Large intestine (tissue), 3 donors: ENCODE measurements around the gene EVL. TPM values are rescaled to one million over a fixed set of nuclear protein-coding genes. Genes with fewer than 3 reads are reported as not detected.
A peak's percentile ranks its signal among the peaks of the same experiment; 100 is the strongest.
"Not testable (repeated sequence)": the region's sequence is repeated elsewhere in the genome, so short reads cannot be mapped to it uniquely, and the experiment has no call there.

ENCODE experiments used
- DNase-seq, 2 donors: peaks; one replicate each; pipeline versions ENCODE4 v3.0.0 to v3.0.0-alpha.2; 2013
- H3K27ac ChIP-seq: one replicate; pipeline ENCODE4 v1.5.1; 2013; ENCODE audit warnings: low read length
- H3K27me3 ChIP-seq: 2 replicates; pipeline ENCODE4 v1.6.1; 2013; ENCODE audit warnings: low read length; ENCODE audit not compliant: control insufficient read depth, insufficient read depth
- H3K36me3 ChIP-seq: 2 replicates; pipeline ENCODE4 v1.6.1; 2013; ENCODE audit warnings: low read length; ENCODE audit not compliant: control insufficient read depth, insufficient read depth
- H3K4me1 ChIP-seq: one replicate; pipeline ENCODE4 v1.6.1; 2013; ENCODE audit warnings: low read length; ENCODE audit not compliant: control insufficient read depth, insufficient read depth
- H3K4me3 ChIP-seq: one replicate; pipeline ENCODE4 v1.5.1; 2013; ENCODE audit warnings: low read length
- H3K9me3 ChIP-seq: one replicate; pipeline ENCODE4 v1.6.1; 2013; ENCODE audit warnings: mild to moderate bottlenecking, low read depth, low read length, moderate library complexity; ENCODE audit not compliant: control insufficient read depth
- WGBS: methylation state at CpG from one replicate; pipeline ENCODE4 v1.1.5; 2013; ENCODE audit warnings: low lambda C conversion rate; ENCODE audit not compliant: insufficient coverage; 5-methylcytosine and 5-hydroxymethylcytosine counted together
- polyA plus RNA-seq: library from polyadenylated mRNA; unstranded; fragments of 120-200 nt; gene quantifications from one replicate; pipeline ENCODE4 v1.2.1, GENCODE V29; 2013

The EVL gene
- polyA plus RNA-seq, 1 donor, result 119 TPM

DNA sequence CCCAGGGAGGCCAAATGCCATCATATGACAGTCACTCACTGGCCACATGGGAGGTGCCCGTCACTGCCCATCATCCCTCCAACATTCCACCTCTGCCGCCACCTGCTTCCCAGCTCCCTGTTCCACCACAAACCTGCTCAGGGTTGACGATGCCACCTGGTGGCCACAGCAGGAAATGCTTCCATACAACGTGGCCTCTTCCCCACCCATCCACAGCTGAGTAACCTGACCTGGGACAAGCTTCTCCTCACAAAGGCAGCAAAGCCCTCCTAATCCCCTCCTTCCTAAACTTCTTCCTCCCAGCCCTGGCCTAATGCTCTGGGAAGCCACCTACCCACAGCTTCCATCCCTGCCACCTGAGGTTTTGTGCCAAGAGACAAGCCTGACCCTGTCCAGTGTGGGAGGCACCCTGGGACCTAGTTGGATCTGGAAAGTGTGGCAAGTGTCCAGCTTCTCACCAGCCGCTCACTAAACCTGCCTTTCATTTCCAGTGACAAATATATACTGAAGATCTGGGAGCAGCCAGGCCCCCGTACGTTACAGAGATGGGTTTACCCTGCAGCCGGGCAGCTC is 89.9 kb downstream of the EVL start:
- Histone ChIP-seq H3K27ac (peak overlapping the region; percentile 74), H3K4me1 (peaks cover 36% of the 10 kb centered on the region), H3K27me3 (peaks cover 13% of the 10 kb centered on the region), H3K4me3 (no peak overlapping the region), H3K9me3 (peaks cover 10% of the 10 kb centered on the region), H3K36me3 (no peaks in the 10 kb centered on the region)
- peak in 1 of 2 donors; percentile 55 for DNase-seq
- no CpG with 5 or more reads among the region's 8 CpGs for WGBS

DNA sequence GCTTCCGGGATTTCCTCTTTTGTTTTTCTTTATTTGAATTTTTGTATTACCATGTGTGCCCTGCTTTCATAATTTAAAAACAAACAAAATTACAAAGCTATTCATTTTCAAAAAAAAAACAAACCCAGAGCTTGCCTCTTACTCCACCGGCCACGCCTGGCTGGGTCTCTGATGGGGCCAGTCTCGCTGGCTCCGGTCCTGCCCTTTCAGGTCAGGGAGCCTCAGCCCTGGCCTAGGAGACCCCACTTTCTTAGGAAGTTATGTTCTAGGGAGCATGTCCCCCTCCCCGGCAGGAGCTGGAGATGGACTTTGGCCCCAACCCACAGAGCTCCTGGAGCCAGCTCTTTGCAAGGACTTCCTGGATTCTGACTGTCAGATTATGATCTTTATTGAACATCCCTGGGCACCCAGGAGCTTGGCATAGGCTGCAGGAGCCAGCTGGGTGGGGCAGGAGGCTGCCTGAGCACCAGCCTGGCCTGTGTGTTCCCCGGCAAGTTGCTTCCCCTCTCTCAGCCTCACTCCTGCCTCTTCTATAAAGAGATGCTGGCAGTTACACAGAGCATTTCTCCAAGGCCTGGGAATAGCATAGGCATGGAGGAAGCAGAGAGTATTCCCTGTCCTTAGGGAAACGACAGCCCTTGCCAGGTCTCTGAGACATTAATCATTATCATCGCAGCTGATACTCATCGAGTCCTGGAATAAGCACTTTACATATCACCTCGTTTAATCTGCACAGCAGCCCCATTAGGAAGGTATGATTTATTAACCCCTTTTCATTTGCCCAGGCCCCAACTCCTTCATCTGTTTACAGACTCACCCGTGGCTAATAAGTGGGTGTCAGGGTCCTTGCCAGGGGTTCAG is 90.8 kb downstream of the EVL start:
- H3K9me3 ChIP-seq, result peaks cover 10% of the 10 kb centered on the region
- H3K27me3 ChIP-seq, result peaks cover 21% of the 10 kb centered on the region
- DNase-seq, result peak; percentile 77 to 92
- H3K4me3 ChIP-seq, result no peak overlapping the region
- H3K36me3 ChIP-seq, result no peaks in the 10 kb centered on the region
- H3K4me1 ChIP-seq, result peaks cover 29% of the 10 kb centered on the region
- 44% methylated on average over 1 of the region's 12 CpGs for WGBS
- H3K27ac ChIP-seq, result peak overlapping the region; percentile 74

DNA sequence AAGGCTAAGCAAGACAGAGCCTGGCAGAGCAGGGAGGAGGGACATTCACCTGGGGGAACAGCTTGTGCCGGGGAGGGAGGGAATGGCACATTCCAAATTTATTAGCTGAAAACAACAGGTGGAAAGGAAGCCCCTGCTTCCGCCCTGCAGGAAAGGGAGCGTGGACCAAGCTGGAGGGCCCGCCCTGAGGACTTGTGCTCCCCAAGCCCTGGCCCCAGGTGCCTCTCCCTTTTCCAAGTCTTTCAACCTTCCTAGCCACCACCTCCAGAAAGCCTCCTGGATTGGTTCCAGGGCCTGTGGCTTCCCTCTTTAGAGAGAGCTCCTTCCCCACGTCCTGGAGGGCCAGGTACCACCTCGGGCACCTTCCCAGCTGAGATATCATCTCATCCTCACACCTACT is 91.6 kb downstream of the EVL start:
- no peak for DNase-seq
- Histone ChIP-seq H3K27ac (peak overlapping the region; percentile 74), H3K4me3 (no peak overlapping the region), H3K4me1 (peaks cover 29% of the 10 kb centered on the region), H3K36me3 (no peaks in the 10 kb centered on the region), H3K27me3 (peaks cover 24% of the 10 kb centered on the region), H3K9me3 (peaks cover 10% of the 10 kb centered on the region)
- WGBS, result no CpG with 5 or more reads among the region's 6 CpGs

DNA sequence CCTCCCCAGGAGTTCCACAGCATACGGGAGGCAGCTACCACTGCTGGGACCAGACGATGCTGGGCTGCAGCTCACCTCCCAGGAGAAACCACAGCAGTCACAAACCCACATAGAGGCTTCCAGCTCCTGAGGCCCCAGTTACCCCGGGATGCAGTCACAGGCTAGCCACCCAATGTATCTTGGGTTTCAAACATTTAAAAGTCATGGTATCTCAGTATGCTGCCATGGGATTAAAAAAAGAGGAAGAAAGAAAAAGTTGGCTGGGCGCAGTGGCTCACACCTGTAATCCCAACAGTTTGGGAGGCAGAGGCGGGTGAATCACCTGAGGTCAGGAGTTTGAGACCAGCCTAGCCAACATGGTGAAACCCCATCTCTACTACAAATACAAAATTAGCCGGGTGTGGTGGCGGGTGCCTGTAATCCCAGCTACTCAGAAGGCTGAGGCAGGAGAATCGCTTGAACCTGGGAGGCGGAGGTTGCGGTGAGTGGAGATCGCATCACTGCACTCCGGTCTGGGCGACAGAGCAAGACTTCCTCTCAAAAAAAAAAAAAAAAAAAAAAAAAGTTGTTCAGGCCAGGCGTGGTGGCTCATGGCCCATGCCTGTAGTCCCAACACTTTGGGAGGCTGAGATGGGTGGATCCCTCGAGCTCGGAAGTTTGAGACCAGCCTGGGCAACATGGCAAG is 92.5 kb downstream of the EVL start:
- 80% methylated on average over 1 of the region's 16 CpGs for WGBS
- H3K36me3 ChIP-seq, H3K4me3 ChIP-seq, H3K9me3 ChIP-seq, DNase-seq: not testable (repeated sequence)
- H3K27ac ChIP-seq, result peak overlapping the region; percentile 74
- peaks cover 24% of the 10 kb centered on the region for H3K27me3 ChIP-seq
- H3K4me1 ChIP-seq, result peaks cover 29% of the 10 kb centered on the region

DNA sequence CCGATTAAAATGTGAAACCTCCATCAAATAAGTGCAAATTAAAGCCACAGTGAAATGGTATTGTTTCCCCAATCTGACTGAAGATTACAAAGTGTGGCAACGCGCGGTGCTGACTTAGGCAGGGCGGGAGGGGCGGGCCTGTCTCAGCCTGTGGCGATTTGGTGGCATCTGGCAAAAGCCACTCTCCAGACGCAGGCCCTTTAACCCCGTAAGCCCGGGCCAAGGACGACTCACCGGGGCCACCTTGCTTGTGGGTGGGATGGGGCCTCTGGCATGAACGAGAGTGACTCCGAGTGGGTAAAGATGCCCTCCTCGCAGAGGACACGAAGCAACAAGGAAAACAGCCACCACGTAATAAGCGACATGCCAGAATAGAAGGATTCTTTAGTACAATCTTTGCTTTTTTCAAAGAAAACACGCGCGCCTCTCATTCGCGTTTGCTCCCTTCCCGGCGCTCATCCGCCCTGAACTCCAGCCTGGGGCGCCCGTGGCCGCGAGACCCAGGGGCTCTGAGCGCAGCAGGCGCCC is 93.4 kb downstream of the EVL start:
- no peak overlapping the region for H3K27ac ChIP-seq
- peaks cover 10% of the 10 kb centered on the region for H3K9me3 ChIP-seq
- peaks cover 24% of the 10 kb centered on the region for H3K27me3 ChIP-seq
- H3K4me3 ChIP-seq, result peak overlapping the region; percentile 70
- DNase-seq, result peak in 1 of 2 donors; percentile 63
- H3K4me1 ChIP-seq, result peaks cover 29% of the 10 kb centered on the region
- no peaks in the 10 kb centered on the region for H3K36me3 ChIP-seq
- WGBS, result no CpG with 5 or more reads among the region's 32 CpGs

DNA sequence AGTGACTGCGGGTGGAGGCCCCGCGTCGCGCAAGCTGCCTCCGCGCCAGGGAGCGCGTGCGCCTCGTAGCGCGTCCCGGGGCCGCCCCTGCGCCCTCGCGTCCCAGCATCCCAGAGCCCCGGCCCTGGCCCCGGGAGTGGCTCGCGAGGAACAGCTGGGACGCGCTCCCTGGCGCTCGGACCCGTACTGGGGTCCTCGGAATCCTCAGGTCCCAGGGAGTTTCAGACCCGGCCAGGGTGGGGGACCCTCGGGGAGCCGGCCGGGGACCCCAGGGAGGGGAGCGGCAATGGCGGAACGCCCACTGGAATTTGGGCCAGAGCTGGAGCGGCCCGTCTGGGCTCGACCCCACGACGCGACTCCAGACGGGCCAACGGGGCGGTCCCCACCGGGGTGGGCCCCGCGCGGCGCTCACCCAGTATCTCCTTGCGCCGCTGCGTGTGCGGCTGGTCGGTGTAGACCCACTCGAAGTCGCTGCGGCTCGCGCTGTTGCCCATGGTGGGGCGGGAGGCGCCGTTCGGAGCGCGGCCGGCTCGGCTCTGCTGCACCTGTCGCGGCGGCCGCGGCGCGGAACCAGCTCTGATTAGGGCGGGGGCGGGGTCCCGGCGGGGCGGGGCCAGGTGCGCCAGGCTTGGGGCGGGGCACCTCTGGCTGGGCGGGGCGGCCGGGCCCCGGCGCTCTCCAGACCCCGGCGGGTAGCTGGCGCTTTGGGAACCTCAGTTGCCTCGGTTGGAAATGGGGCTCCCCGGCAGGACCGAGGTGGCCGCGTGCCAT is 94.1 kb downstream of the EVL start, which contains the start of gene DEGS2:
Gene DEGS2 (minus strand): TSS at position 552 of the 771 bp plus-strand sequence. CDS start 58 bp downstream, at position 494.
- peak in 1 of 2 donors; percentile 74 for DNase-seq
- Histone ChIP-seq H3K36me3 (no peaks in the 10 kb centered on the region), H3K4me1 (peaks cover 29% of the 10 kb centered on the region), H3K27me3 (peaks cover 24% of the 10 kb centered on the region), H3K27ac (peak within 1 kb of the TSS; percentile 75), H3K4me3 (peak within 1 kb of the TSS; percentile 70), H3K9me3 (peaks cover 10% of the 10 kb centered on the region)
- no CpG with 5 or more reads among the region's 94 CpGs for WGBS

DNA sequence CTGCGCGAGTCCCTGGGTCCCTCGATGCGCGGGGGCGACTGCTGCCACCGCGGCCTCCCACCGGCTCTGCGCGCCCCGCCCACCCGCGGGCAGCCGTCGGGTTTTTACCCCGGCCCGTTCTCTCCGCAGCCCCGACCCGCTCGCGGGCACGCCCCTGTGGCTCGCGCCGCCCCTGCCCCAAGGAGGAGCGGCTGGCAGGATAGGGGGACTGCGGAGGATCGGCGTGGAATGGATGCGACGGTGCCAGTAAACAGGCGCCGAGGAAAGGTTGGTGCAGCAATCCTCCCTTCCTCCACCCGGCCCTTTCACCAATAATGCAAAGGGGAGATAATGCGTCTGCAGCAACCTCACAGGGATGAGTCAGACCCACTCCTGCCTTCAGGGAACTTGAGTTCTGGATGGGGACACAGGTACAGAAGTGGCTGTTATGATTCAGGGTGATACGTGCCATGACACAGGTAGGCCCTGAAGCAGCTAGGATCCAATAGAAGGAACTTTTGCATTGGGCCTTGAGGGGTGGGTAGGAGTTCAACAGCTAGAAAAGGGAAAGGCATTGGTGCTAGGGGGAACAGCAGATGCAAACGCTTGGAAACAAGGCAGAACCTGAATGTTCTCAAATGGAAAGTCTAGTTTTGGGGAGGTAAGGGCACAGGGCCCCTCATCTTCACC is 94.8 kb downstream of the EVL start:
- H3K4me3 ChIP-seq, result peak overlapping the region; percentile 30
- WGBS, result no CpG with 5 or more reads among the region's 39 CpGs
- peaks cover 2% of the 10 kb centered on the region for H3K9me3 ChIP-seq
- no peak overlapping the region for H3K27ac ChIP-seq
- no peak for DNase-seq
- H3K36me3 ChIP-seq, result no peaks in the 10 kb centered on the region
- peaks cover 24% of the 10 kb centered on the region for H3K27me3 ChIP-seq
- H3K4me1 ChIP-seq, result peaks cover 29% of the 10 kb centered on the region

DNA sequence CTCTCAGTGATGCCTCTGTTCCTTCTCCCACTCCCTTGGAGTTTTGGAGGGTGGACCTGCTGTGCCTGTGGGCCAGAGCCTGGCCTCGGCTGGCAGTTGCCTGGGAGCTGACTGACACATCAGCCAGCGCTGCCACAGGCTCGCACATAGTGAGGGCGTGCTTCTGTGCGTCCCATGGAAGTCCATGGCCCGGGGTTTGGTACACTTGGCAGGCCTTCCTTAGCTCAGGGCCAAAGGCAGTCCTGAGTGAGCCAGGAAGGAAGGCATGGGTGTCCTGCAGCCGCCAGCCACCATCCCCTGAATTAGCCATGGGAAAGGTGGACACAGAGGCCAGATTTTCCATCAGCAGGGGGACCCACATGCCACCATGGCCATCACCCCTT is 95.3 kb downstream of the EVL start:
- Histone ChIP-seq H3K4me1 (peaks cover 24% of the 10 kb centered on the region), H3K9me3 (no peaks in the 10 kb centered on the region), H3K36me3 (no peaks in the 10 kb centered on the region), H3K27me3 (peaks cover 25% of the 10 kb centered on the region), H3K4me3 (no peak overlapping the region), H3K27ac (no peak overlapping the region)
- no CpG with 5 or more reads among the region's 7 CpGs for WGBS
- DNase-seq, result no peak

DNA sequence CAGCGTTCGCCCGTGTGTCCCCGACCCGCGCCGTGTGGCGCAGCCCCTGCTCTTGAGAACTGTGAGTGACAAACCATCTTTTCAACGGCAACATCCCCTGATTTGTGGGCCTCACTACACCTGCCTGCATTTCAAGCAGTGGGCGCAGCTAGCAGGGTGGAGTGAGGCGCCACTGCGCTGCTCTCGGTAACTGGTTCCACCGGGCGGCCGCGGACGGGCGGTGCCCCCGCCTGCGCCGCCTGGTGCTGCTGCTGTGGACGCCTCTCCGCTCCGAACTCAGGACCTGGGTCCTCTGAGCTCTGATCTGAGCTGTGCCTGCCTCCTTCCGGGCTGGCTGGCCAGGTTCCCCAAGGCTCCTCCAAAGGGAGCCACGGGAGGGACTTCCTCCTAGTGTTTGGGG is 100.2 kb downstream of the EVL start:
- H3K9me3 ChIP-seq, result no peaks in the 10 kb centered on the region
- H3K27me3 ChIP-seq, result peaks cover 19% of the 10 kb centered on the region
- H3K4me3 ChIP-seq, result peak overlapping the region; percentile 10
- H3K36me3 ChIP-seq, result no peaks in the 10 kb centered on the region
- H3K4me1 ChIP-seq, result peaks cover 10% of the 10 kb centered on the region
- peak in 1 of 2 donors; percentile 58 for DNase-seq
- H3K27ac ChIP-seq, result no peak overlapping the region
- WGBS, result no CpG with 5 or more reads among the region's 27 CpGs
